Stimulated activated CD8-positive, alpha-beta memory T cell treated with anti-CD3 and anti-CD28 coated beads, Interleukin-15, amount 100 ng/mL, for 1 hour (primary cell): Measurements from ENCODE around the gene TNS1.
A peak's percentile ranks its signal among the peaks of the same experiment; 100 is the strongest.
"Not testable (repeated sequence)": the region's sequence is repeated elsewhere in the genome, so short reads cannot be mapped to it uniquely, and the experiment has no call there.

Source experiments
- DNase-seq: peaks from one replicate; pipeline ENCODE4 v3.0.0-alpha.2; 2020; ENCODE audit warnings: low read depth

The TNS1 gene

GRCh38 chr2:218002845-218003180 lies at the start of gene TNS1:
TNS1 (minus strand) TSS chr2:218002995; CDS start chr2:218002872, 123 bp downstream.
- DNase-seq, result no peak

GRCh38 chr2:218051903-218052302 lies 49.1 kb upstream of the TNS1 start:
- no peak for DNase-seq

GRCh38 chr2:218047536-218048225 lies 44.9 kb upstream of the TNS1 start:
- no peak for DNase-seq

GRCh38 chr2:218046238-218046637 lies 43.4 kb upstream of the TNS1 start:
- DNase-seq, result no peak

- not testable (repeated sequence) for DNase-seq
Observed at GRCh38 chr2:218044599-218044998, 41.8 kb upstream of the TNS1 start.

- DNase-seq, result no peak
Observed at GRCh38 chr2:218043701-218044109, 40.9 kb upstream of the TNS1 start.

GRCh38 chr2:218043100-218043499 lies 40.3 kb upstream of the TNS1 start:
- DNase-seq, result no peak

- DNase-seq, result no peak
Observed at GRCh38 chr2:218041302-218042168, 38.7 kb upstream of the TNS1 start.

GRCh38 chr2:218040883-218041282 lies 38.1 kb upstream of the TNS1 start:
- no peak for DNase-seq

- no peak for DNase-seq
Observed at GRCh38 chr2:218039171-218039570, 36.4 kb upstream of the TNS1 start.

- no peak for DNase-seq
Observed at GRCh38 chr2:218036371-218036770, 33.6 kb upstream of the TNS1 start.

- DNase-seq, result no peak
Observed at GRCh38 chr2:218035463-218036100, 32.8 kb upstream of the TNS1 start.

- peak; percentile 41 for DNase-seq
Observed at GRCh38 chr2:218034497-218035213, 31.9 kb upstream of the TNS1 start.

- no peak for DNase-seq
Observed at GRCh38 chr2:218033590-218034496, 31.0 kb upstream of the TNS1 start.

- DNase-seq, result no peak
Observed at GRCh38 chr2:218033208-218033589, 30.4 kb upstream of the TNS1 start.

- no peak for DNase-seq
Observed at GRCh38 chr2:218032336-218033171, 29.8 kb upstream of the TNS1 start.

GRCh38 chr2:218031771-218032257 lies 29.0 kb upstream of the TNS1 start:
- DNase-seq, result no peak

GRCh38 chr2:218031261-218031660 lies 28.5 kb upstream of the TNS1 start:
- DNase-seq, result no peak

GRCh38 chr2:218030409-218031195 lies 27.8 kb upstream of the TNS1 start:
- DNase-seq, result no peak
